HEK293T (cell line): ENCODE data around the gene INS.

Experiments
- L3MBTL2 ChIP-seq: fragments of 450-650 bp; conservative IDR thresholded peaks from 2 replicates; pipeline ENCODE4 v1.6.1; 2016; ENCODE audit warnings: mild to moderate bottlenecking
- ZNF384 ChIP-seq: fragments of 450-650 bp; IDR thresholded peaks from 2 replicates; pipeline ENCODE4 v1.6.1; 2016
- TF ChIP-seq, protein P1 (sequence below): fragments of 450-650 bp; IDR thresholded peaks from 2 replicates; pipeline ENCODE4 v1.6.1; 2016

DNA sequence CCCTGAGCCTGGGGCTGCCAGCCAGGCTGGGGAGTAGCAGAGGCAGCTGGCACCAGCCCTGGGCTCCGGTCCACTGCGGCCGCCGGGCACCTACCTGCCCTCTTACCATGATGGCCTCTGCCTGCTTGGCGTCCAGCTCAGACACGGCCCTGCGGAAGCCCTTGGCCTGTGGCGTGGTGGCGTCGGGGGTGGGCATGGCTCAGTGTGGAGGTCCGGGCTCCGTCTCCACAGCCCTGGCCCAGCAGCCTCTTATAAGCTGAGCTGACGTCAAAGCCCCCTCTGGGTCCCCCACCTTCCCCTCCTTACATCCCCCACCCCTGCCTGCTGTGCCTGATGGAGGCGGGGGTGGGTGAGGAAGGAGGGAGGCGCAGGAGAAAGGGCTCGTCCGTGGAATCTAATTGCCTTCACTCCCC, 10.6 kb upstream of the INS start, which contains the start of gene TH:
- TF ChIP-seq ZNF384, result no peak
- TF ChIP-seq L3MBTL2, result no peak
- TF ChIP-seq, protein P1, sequence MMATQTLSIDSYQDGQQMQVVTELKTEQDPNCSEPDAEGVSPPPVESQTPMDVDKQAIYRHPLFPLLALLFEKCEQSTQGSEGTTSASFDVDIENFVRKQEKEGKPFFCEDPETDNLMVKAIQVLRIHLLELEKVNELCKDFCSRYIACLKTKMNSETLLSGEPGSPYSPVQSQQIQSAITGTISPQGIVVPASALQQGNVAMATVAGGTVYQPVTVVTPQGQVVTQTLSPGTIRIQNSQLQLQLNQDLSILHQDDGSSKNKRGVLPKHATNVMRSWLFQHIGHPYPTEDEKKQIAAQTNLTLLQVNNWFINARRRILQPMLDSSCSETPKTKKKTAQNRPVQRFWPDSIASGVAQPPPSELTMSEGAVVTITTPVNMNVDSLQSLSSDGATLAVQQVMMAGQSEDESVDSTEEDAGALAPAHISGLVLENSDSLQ, result no peak
